GM12801 (cell line): ENCODE data around the gene PKM.

ENCODE experiments used
- TF ChIP-seq, protein P1 (sequence below): IDR thresholded peaks from one replicate; pipeline ENCODE4 v1.5.1; 2011; ENCODE audit warnings: control low read depth; ENCODE audit not compliant: insufficient read length; ENCODE audit errors: extremely low read depth

Gene PKM

DNA sequence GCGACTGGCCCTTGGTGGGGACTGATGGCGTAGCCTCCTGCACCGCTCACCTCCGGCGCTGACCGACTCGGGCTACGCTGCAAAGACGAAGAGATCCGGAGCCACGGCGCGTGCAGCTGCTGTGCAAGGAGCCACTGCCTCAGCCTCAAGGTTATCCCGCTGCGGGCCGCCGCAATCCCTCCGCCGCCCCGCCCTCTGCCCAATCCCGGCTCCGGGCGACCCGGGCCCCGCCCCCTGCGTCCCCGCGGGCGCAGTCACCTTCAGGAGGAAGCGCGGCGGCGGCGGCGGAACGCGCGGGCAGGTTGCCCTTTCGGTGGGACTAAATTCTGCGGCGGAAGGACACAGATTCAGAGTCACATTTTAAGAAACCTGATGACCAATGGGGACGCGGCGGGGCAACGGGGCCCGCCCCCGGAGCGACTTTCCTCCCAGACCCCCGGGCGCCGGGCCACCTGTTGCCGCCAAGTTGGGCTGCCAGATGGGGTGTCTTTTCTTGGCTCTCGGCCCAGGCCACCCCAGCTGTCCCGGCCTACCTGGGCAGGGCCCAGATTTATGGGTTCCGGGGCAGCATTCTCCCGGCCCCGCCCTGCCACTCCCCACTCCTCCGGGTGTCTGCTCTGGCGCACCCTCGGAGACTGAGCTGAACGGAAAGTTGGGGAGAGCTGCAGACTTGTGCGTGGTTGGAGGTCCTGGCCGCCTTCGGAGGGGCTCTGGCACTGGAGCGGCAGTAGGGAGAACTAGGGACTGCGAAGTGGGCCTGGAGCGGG lies at the start of gene PKM:
PKM (minus strand) TSS at position 125 of the 767 bp plus-strand sequence. CDS start 12,093 bp downstream, outside the sequence.
- TF ChIP-seq, protein P1, sequence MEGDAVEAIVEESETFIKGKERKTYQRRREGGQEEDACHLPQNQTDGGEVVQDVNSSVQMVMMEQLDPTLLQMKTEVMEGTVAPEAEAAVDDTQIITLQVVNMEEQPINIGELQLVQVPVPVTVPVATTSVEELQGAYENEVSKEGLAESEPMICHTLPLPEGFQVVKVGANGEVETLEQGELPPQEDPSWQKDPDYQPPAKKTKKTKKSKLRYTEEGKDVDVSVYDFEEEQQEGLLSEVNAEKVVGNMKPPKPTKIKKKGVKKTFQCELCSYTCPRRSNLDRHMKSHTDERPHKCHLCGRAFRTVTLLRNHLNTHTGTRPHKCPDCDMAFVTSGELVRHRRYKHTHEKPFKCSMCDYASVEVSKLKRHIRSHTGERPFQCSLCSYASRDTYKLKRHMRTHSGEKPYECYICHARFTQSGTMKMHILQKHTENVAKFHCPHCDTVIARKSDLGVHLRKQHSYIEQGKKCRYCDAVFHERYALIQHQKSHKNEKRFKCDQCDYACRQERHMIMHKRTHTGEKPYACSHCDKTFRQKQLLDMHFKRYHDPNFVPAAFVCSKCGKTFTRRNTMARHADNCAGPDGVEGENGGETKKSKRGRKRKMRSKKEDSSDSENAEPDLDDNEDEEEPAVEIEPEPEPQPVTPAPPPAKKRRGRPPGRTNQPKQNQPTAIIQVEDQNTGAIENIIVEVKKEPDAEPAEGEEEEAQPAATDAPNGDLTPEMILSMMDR, result no peak

DNA sequence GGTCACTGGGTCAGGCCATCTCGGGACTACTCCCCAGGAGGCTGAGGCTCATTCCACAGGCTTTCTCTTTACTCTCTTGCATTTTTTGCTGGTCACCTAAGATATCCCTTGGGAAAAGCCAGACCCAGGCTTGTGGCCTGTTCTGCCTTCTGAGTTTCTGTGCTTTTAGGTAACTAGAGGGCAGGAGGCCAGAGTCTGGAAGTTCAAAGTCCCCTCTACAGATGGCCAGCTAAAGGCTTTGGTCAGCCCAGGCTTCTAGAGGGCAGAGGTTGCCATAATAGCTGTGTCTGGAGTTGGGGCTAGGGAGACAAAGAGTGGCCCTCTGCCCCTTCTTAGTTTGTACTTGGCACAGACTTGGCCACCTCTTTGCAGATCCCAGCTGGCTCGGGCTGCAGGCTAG lies 49.8 kb upstream of the PKM start:
- TF ChIP-seq, protein P1, result no peak

DNA sequence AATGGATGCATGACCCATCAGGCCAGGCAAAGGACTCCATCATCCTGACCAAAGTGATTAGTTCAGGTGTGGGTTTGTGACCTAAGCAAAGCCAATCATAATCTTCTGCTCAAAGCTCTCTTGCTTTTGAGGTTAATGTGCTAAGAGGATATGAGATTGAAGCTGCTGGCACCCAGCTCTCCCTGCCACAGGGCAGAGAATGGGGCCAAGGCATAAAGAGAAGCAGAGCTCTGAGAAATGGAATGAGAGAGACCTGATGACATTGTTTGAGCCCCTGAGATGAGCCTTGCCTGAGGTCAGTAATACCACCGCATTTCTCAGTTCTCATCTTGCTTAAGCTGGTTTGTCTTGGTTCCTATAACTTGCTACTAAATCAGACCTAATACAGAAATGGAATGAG lies 47.7 kb upstream of the PKM start:
- TF ChIP-seq, protein P1, result no peak

DNA sequence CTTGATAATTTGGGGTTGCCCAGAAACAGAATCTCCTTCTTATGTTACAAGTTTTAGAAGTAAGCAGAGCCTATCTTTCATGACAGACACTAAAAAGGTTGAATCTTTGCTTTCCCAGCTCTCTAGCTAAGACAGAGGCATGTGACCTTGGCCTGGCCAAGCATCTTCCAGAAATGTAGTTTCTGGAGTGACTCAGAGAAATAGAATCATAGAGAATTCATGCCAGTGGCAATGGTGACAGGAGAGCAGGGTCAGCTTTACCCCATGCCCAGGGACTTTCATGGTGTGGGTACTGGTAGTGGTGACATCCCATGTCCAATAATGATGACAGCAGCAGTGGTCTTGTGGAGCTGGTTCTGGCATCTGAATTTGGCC lies 45.3 kb upstream of the PKM start:
- TF ChIP-seq, protein P1, result no peak

DNA sequence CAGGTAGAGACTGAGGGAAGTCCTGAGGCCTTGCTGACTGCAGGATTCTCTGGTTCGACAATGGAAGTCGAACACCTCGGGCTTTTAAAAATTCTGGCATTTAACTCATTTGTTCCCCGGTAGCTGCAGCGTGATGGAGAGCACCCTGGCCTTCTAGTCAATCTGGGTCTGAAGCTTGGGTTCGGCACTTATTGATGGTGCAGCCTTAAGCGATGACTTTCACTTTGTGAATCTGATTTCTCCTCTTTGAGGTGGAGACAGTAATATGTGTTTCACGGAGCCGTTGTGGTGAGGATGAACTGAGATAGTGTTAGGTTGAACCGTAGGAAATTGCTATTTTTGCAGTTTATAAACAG lies 42.0 kb upstream of the PKM start:
- TF ChIP-seq, protein P1, result no peak

DNA sequence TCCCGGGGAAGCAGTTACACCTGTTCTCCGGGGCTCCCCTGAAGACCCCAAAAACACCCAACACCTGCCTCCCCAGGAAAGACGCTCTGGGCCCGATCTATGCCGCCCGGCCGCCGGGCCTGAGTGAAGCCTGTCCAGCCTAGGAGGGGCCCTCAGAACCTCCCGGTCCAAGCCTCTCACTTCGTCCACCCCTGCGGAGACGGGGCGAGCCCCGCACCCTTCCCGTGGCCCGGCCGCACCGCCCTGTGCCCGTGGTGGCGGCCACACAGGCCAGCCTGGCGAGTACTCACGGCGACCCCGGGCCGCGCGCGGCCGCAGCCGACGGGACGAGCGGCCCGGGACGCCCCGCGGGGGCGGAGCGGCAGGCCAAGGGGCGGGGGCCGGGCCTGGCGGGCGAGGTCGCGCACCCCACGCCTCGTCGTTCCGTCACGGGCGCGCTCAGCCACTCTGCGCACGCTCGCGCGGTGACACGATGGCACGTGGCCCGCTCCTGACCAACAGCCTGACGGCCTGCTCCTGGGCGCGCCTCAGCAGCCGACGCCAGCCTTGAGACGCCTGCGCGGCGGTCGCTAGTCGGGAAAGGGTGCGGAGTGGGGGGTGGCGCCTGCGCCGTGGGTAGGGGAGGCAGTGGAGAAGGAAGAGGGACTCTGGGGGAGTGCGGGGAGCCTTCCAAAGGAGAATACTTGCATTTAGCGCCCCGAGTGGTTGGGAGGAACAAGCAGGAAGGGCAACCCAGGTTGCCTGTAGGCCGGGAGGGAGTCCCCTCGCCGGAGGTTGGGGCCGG lies 41.4 kb upstream of the PKM start, which contains the start of gene PARP6:
PARP6 (minus strand) TSS at position 342 of the 784 bp plus-strand sequence. CDS start 5,077 bp downstream, outside the sequence.
- TF ChIP-seq, protein P1, result no peak

DNA sequence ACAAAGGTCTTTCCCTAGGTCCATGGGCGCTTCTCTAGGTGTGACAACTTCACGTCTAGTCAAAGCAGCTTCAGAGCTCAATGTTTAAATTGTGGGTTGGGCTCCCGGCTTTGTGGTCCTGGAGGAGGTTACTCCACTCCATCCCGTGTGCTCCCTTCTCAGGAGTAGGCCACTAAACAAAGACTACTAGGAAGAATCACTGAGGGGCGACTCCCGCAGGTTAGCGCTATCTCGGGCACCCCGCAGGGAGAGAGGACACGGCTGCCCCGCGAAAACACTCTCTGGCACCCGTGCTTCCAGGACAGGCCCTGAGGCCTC lies 40.9 kb upstream of the PKM start:
- TF ChIP-seq, protein P1, result no peak
